B cell (primary cell): ENCODE data around the gene MAP1B. TPM values are rescaled to one million over a fixed set of nuclear protein-coding genes. Genes with fewer than 3 reads are reported as not detected.

Experiments used
- ATAC-seq: fragments of 200-7000 bp; cut with Tn5 transposase; one replicate; pipeline ENCODE4 v1.10.0; 2021; ENCODE audit warnings: low read depth, mild to moderate bottlenecking, moderate number of reproducible peaks, moderate library complexity
- CTCF ChIA-PET: fragments of 350-600 bp; sonication (Branson Sonifier 250); formaldehyde crosslinking; loops from one replicate; lab custom pipeline; 2021; ENCODE audit warnings: antibody characterized with exemption, inconsistent platforms; lab: Charles Lee
- POLR2A ChIA-PET: fragments of 350-600 bp; sonication (Branson Sonifier 250); formaldehyde crosslinking; loops from one replicate; lab custom pipeline; 2021; ENCODE audit warnings: antibody characterized with exemption; lab: Charles Lee
- DNase-seq: peaks from one replicate; pipeline ENCODE4 v3.0.0; 2013
- H2AFZ ChIP-seq: 2 replicates; pipeline ENCODE4 v1.6.1; 2012; ENCODE audit warnings: mild to moderate bottlenecking, low read depth, low read length; ENCODE audit not compliant: insufficient read depth, poor library complexity, severe bottlenecking
- H3K27ac ChIP-seq, 2 donors: 1 replicate in 1 of 2; 2 replicates in 1 of 2; pipeline ENCODE4 v1.5.1; 2012 to 2013; ENCODE audit warnings: low read length in 2 of 2, mild to moderate bottlenecking in 2 of 2, moderate library complexity in 1 of 2
- H3K27me3 ChIP-seq, 4 experiments: fragments of 200-600 bp in 1 of 4; sonication (generic) in 1 of 4; replicated peaks in 1 of 4; 1 replicate in 2 of 4; 2 replicates in 2 of 4; pipeline versions ENCODE4 v1.6.1 to v1.7.0; 2013 to 2016; ENCODE audit warnings: low read length in 3 of 4, mild to moderate bottlenecking in 2 of 4, mixed read lengths in 1 of 4, moderate library complexity in 1 of 4; ENCODE audit not compliant: insufficient read depth in 4 of 4, control insufficient read depth in 3 of 4; ENCODE audit errors: control extremely low read depth in 1 of 4
- H3K36me3 ChIP-seq, 2 experiments: replicated peaks in 1 of 2; 1 replicate in 1 of 2; 2 replicates in 1 of 2; pipeline versions ENCODE4 v1.6.1 to v1.7.1; 2013; ENCODE audit warnings: low read length in 1 of 2; ENCODE audit not compliant: insufficient read depth in 2 of 2, control insufficient read depth in 1 of 2; ENCODE audit errors: control extremely low read depth in 1 of 2, extremely low read depth in 1 of 2
- H3K4me1 ChIP-seq, 2 donors: fragments of 200-600 bp in 1 of 2; sonication (generic) in 1 of 2; 1 replicate in 1 of 2; 2 replicates in 1 of 2; pipeline versions ENCODE4 v1.5.1 to v1.6.1; 2013 to 2017; ENCODE audit warnings: low read length in 2 of 2; ENCODE audit not compliant: control insufficient read depth in 2 of 2, insufficient read depth in 2 of 2
- H3K4me2 ChIP-seq: replicated peaks from 2 replicates; pipeline ENCODE3; 2012; ENCODE audit warnings: mild to moderate bottlenecking, low read depth, low read length; ENCODE audit not compliant: poor library complexity, severe bottlenecking
- H3K4me3 ChIP-seq, 5 experiments: fragments of 200-600 bp in 1 of 5; sonication (generic) in 1 of 5; 1 replicate in 3 of 5; 2 replicates in 2 of 5; pipeline versions ENCODE4 v1.5.1 to v1.7.0; 2011 to 2016; ENCODE audit warnings: low read length in 4 of 5, mild to moderate bottlenecking in 4 of 5, low read depth in 2 of 5, control low read depth in 1 of 5, moderate library complexity in 1 of 5; ENCODE audit not compliant: insufficient read depth in 1 of 5; ENCODE audit errors: control extremely low read depth in 1 of 5, extremely low read depth in 1 of 5
- H3K79me2 ChIP-seq: fragments of 200-600 bp; sonication (generic); one replicate; pipeline ENCODE4 v1.6.0; 2016; ENCODE audit warnings: low read length; ENCODE audit not compliant: control insufficient read depth, insufficient read depth
- H3K9ac ChIP-seq: fragments of 200-600 bp; sonication (generic); 2 replicates; pipeline ENCODE4 v1.6.1; 2017; ENCODE audit warnings: mild to moderate bottlenecking, low read length, moderate library complexity
- H3K9me3 ChIP-seq, 3 donors: one replicate each; pipeline versions ENCODE4 v1.6.1 to v1.7.1; 2013; ENCODE audit warnings: low read length in 2 of 3; ENCODE audit not compliant: control insufficient read depth in 2 of 3, insufficient read depth in 1 of 3; ENCODE audit errors: control extremely low read depth in 1 of 3
- H4K20me1 ChIP-seq: 2 replicates; pipeline ENCODE4 v1.6.0; 2012; ENCODE audit warnings: mild to moderate bottlenecking, low read length; ENCODE audit not compliant: insufficient read depth, control insufficient read depth, poor library complexity, severe bottlenecking
- H3K27ac Mint-ChIP-seq: one replicate; pipeline ENCODE4 v1.8.0; 2021; ENCODE audit warnings: mixed read lengths
- H3K27me3 Mint-ChIP-seq: one replicate; pipeline ENCODE4 v1.8.0; 2021; ENCODE audit warnings: mixed read lengths
- H3K4me1 Mint-ChIP-seq: one replicate; pipeline ENCODE4 v1.8.0; 2021; ENCODE audit warnings: mixed read lengths
- H3K4me3 Mint-ChIP-seq: one replicate; pipeline ENCODE4 v1.8.0; 2021; ENCODE audit warnings: mixed read lengths
- H3K9me3 Mint-ChIP-seq: one replicate; pipeline ENCODE4 v1.8.0; 2022; ENCODE audit warnings: mixed read lengths; ENCODE audit not compliant: insufficient read depth
- CTCF ChIP-seq: fragments of 200-600 bp; IDR thresholded peaks from one replicate; pipeline ENCODE4 v1.8.0; 2022; ENCODE audit warnings: antibody characterized with exemption, mild to moderate bottlenecking
- EZH2 ChIP-seq: IDR thresholded peaks from 2 replicates; pipeline ENCODE4 v1.6.1; 2012; ENCODE audit warnings: borderline replicate concordance, low read depth, mild to moderate bottlenecking, moderate library complexity, low read length; ENCODE audit not compliant: insufficient read depth, poor library complexity, severe bottlenecking
- WGBS: methylation state at CpG from one replicate; pipeline ENCODE4 v1.1.5; 2013; ENCODE audit warnings: missing lambda C conversion rate; ENCODE audit not compliant: insufficient coverage; 5-methylcytosine and 5-hydroxymethylcytosine counted together
- intact Hi-C: fragments of 100-400 bp; cut with micrococcal nuclease; formaldehyde crosslinking; loops from one replicate; pipeline ENCODE4 v1.10.0; 2022
- polyA plus RNA-seq: library from polyadenylated mRNA; depleted of rRNA; stranded (reverse); fragments of >200 nt; gene quantifications from 2 replicates; pipeline ENCODE4 v1.2.3, GENCODE V29; 2012
- total RNA-seq, 2 donors: library from RNA; stranded (reverse); fragments of 120-200 nt in 1 of 2; gene quantifications; 1 replicate in 1 of 2; 2 replicates in 1 of 2; pipeline versions ENCODE4 v1.2.3 to v1.2.4, GENCODE V29; 2013 to 2022

The MAP1B gene
- total and polyA plus RNA-seq, 2 donors (not counting 1 experiment from before 2014, with no cell fraction given): 0.15 TPM; not detected in 1

- Histone ChIP-seq H3K9ac (no peak overlapping the region), H3K36me3 (no peaks in the 10 kb centered on the region), H2AFZ (no peak overlapping the region), H3K4me1 (no peaks in the 10 kb centered on the region), H3K4me3 (no peak overlapping the region), H3K4me2 (no peak overlapping the region), H3K27ac (no peak overlapping the region), H4K20me1 (no peaks in the 10 kb centered on the region), H3K27me3 (peaks cover 0 to 10% (median 0%) of the 10 kb centered on the region in 4 experiments), H3K79me2 (no peaks in the 10 kb centered on the region), H3K9me3 (no peaks in the 10 kb centered on the region)
- no peak overlapping the region for H3K27ac Mint-ChIP-seq
- WGBS: 93% methylated on average over 6 of the region's 7 CpGs
- TF ChIP-seq EZH2 (no peak), CTCF (no peak)
- H3K9me3 Mint-ChIP-seq: no peaks in the 10 kb centered on the region
- H3K27me3 Mint-ChIP-seq: peaks cover 20% of the 10 kb centered on the region
- intact Hi-C loops: no loop called here
- DNase-seq (no peak), ATAC-seq (no peak)
- ChIA-PET CTCF (no interaction called here), POLR2A (no interaction called here)
- H3K4me3 Mint-ChIP-seq: no peak overlapping the region
- no peaks in the 10 kb centered on the region for H3K4me1 Mint-ChIP-seq
Observed at GRCh38 chr5:72182686-72183085, 75.4 kb downstream of the MAP1B start.

GRCh38 chr5:72183101-72183520, 75.8 kb downstream of the MAP1B start:
- intact Hi-C loops: no loop called here
- Histone ChIP-seq H3K9ac (no peak overlapping the region), H3K27ac (no peak overlapping the region), H3K4me2 (no peak overlapping the region), H4K20me1 (no peaks in the 10 kb centered on the region), H3K36me3 (no peaks in the 10 kb centered on the region), H3K4me3 (no peak overlapping the region), H3K79me2 (no peaks in the 10 kb centered on the region), H3K27me3 (peaks cover 0 to 10% (median 0%) of the 10 kb centered on the region in 4 experiments), H3K4me1 (no peaks in the 10 kb centered on the region), H3K9me3 (no peaks in the 10 kb centered on the region), H2AFZ (no peak overlapping the region)
- Mint-ChIP-seq H3K27me3 (peaks cover 20% of the 10 kb centered on the region), H3K9me3 (no peaks in the 10 kb centered on the region), H3K4me1 (no peaks in the 10 kb centered on the region), H3K27ac (no peak overlapping the region), H3K4me3 (no peak overlapping the region)
- DNase-seq (no peak), ATAC-seq (no peak)
- TF ChIP-seq EZH2 (no peak), CTCF (no peak)
- CTCF ChIA-PET: no interaction called here
- POLR2A ChIA-PET: no interaction called here
- 91% methylated on average over 4 of the region's 7 CpGs for WGBS
